Measurements from ENCODE around the gene RGS16.

RGS16 gene

GRCh38 chr1:182568647-182569284 lies 35.4 kb downstream of the RGS16 start:
- Histone ChIP-seq H3K36me3 (ENCODE audit: control insufficient read depth, insufficient read depth, low read length) (no peaks in the 10 kb centered on the region), H3K4ac (ENCODE audit: low read depth, low read length) (no peak overlapping the region), H4K5ac (ENCODE audit: low read length) (no peak overlapping the region), H3K4me2 (ENCODE audit: low read length) (no peak overlapping the region), H3K18ac (ENCODE audit: low read length) (no peak overlapping the region), H2BK120ac (ENCODE audit: low read depth, low read length) (no peak overlapping the region), H3K27me3 (ENCODE audit: insufficient read depth, low read length, poor library complexity) (no peaks in the 10 kb centered on the region), H3K9ac (ENCODE audit: low read length) (no peak overlapping the region), H3K79me2 (ENCODE audit: control insufficient read depth, insufficient read depth, low read length) (no peaks in the 10 kb centered on the region), H2AK5ac (ENCODE audit: low read length) (no peak overlapping the region), H3K56ac (ENCODE audit: low read length) (no peak overlapping the region), H3K23ac (ENCODE audit: low read length) (no peak overlapping the region), H3K4me1 (ENCODE audit: control insufficient read depth, low read depth, low read length) (no peaks in the 10 kb centered on the region), H2BK15ac (replicated peaks; ENCODE audit: low read depth) (no peak overlapping the region), H4K8ac (ENCODE audit: low read depth, low read length) (no peak overlapping the region), H3K27ac (ENCODE audit: low read depth, low read length) (no peak overlapping the region), H2BK5ac (ENCODE audit: low read length) (no peak overlapping the region), H3K79me1 (ENCODE audit: low read length) (no peaks in the 10 kb centered on the region), H3K4me3 (ENCODE audit: low read length) (no peak overlapping the region)
- WGBS (ENCODE audit: extremely low coverage, insufficient coverage, low lambda C conversion rate): 0% methylated on average over 1 of the region's 3 CpGs
- no peak for DNase-seq

DNA sequence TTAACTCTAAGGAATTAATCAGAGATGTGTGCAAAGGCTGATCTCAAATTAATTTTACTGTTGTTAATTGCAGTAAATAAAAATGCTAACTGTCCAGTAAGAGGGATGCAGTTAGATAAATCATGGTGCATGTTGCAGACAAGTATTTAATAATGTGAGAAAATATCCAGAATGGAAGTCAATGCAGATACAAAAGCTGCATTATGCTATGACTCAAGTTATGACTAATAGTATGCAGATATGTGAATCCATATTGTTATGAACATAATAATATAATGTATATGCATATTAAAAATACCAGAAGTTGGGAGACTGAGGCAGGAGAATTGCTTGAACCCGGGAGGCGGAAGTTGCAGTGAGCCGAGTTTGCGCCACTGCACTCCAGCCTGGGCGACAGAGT lies 36.6 kb downstream of the RGS16 start:
- no peaks in the 10 kb centered on the region for H3K79me1 ChIP-seq (ENCODE audit: low read length)
- no peak overlapping the region for H3K18ac ChIP-seq (ENCODE audit: low read length)
- no peak overlapping the region for H2BK15ac ChIP-seq (replicated peaks; ENCODE audit: low read depth)
- no peaks in the 10 kb centered on the region for H3K79me2 ChIP-seq (ENCODE audit: control insufficient read depth, insufficient read depth, low read length)
- DNase-seq: no peak
- no peak overlapping the region for H2BK5ac ChIP-seq (ENCODE audit: low read length)
- no peaks in the 10 kb centered on the region for H3K36me3 ChIP-seq (ENCODE audit: control insufficient read depth, insufficient read depth, low read length)
- H3K27me3 ChIP-seq (ENCODE audit: insufficient read depth, low read length, poor library complexity): no peaks in the 10 kb centered on the region
- H3K4ac ChIP-seq (ENCODE audit: low read depth, low read length): no peak overlapping the region
- H3K4me1 ChIP-seq (ENCODE audit: control insufficient read depth, low read depth, low read length): no peaks in the 10 kb centered on the region
- H2AK5ac ChIP-seq (ENCODE audit: low read length): no peak overlapping the region
- H3K23ac ChIP-seq (ENCODE audit: low read length): no peak overlapping the region
- H4K5ac ChIP-seq (ENCODE audit: low read length): no peak overlapping the region
- no peak overlapping the region for H3K27ac ChIP-seq (ENCODE audit: low read depth, low read length)
- no peak overlapping the region for H3K4me3 ChIP-seq (ENCODE audit: low read length)
- H4K8ac ChIP-seq (ENCODE audit: low read depth, low read length): no peak overlapping the region
- H3K9ac ChIP-seq (ENCODE audit: low read length): no peak overlapping the region
- no CpG with 5 or more reads among the region's 5 CpGs for WGBS (ENCODE audit: extremely low coverage, insufficient coverage, low lambda C conversion rate)
- no peak overlapping the region for H3K56ac ChIP-seq (ENCODE audit: low read length)
- no peak overlapping the region for H2BK120ac ChIP-seq (ENCODE audit: low read depth, low read length)
- no peak overlapping the region for H3K4me2 ChIP-seq (ENCODE audit: low read length)

GRCh38 chr1:182565537-182565936 lies 38.7 kb downstream of the RGS16 start:
- Histone ChIP-seq H2BK120ac (ENCODE audit: low read depth, low read length) (no peak overlapping the region), H3K4me3 (ENCODE audit: low read length) (no peak overlapping the region), H3K79me1 (ENCODE audit: low read length) (no peaks in the 10 kb centered on the region), H2AK5ac (ENCODE audit: low read length) (no peak overlapping the region), H3K23ac (ENCODE audit: low read length) (no peak overlapping the region), H4K5ac (ENCODE audit: low read length) (no peak overlapping the region), H3K9ac (ENCODE audit: low read length) (no peak overlapping the region), H3K79me2 (ENCODE audit: control insufficient read depth, insufficient read depth, low read length) (no peaks in the 10 kb centered on the region), H4K8ac (ENCODE audit: low read depth, low read length) (no peak overlapping the region), H3K56ac (ENCODE audit: low read length) (no peak overlapping the region), H3K27ac (ENCODE audit: low read depth, low read length) (no peak overlapping the region), H3K4me1 (ENCODE audit: control insufficient read depth, low read depth, low read length) (no peaks in the 10 kb centered on the region), H3K4ac (ENCODE audit: low read depth, low read length) (no peak overlapping the region), H2BK5ac (ENCODE audit: low read length) (no peak overlapping the region), H3K18ac (ENCODE audit: low read length) (no peak overlapping the region), H3K27me3 (ENCODE audit: insufficient read depth, low read length, poor library complexity) (no peaks in the 10 kb centered on the region), H3K4me2 (ENCODE audit: low read length) (no peak overlapping the region), H2BK15ac (replicated peaks; ENCODE audit: low read depth) (no peak overlapping the region), H3K36me3 (ENCODE audit: control insufficient read depth, insufficient read depth, low read length) (no peaks in the 10 kb centered on the region)
- no peak for DNase-seq
- no CpG with 5 or more reads among the region's 3 CpGs for WGBS (ENCODE audit: extremely low coverage, insufficient coverage, low lambda C conversion rate)

DNA sequence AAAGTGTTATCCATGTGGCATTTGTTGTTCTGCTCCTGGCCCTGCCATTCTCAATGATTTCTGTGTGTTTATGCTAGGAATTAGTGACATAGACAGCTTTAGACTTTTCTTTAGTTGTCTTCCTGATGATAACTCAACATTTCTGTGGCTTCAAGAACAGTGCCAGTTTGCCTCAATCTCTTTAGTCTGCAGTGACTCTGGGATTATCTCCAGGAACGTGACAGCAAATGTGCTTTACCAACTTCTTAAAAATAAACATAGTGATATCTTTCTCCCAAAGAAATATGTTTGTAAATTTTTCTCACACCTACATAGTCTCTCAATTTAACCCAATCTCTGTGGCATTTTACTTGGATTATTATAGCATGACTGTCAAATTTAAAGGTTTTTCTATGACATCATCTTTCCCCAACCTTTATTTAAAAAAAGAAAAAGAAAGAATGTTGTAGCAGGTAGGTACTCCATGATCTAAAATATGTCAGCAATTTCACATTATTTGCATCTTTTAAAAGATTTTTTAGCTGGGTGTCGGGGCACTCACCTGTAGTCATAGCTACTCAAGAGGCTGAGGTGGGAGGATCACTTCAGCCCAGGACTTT lies 39.7 kb downstream of the RGS16 start:
- Histone ChIP-seq H4K8ac (ENCODE audit: low read depth, low read length) (no peak overlapping the region), H3K9ac (ENCODE audit: low read length) (no peak overlapping the region), H4K5ac (ENCODE audit: low read length) (no peak overlapping the region), H3K27ac (ENCODE audit: low read depth, low read length) (no peak overlapping the region), H2BK5ac (ENCODE audit: low read length) (no peak overlapping the region), H3K23ac (ENCODE audit: low read length) (no peak overlapping the region), H3K4me2 (ENCODE audit: low read length) (no peak overlapping the region), H3K18ac (ENCODE audit: low read length) (no peak overlapping the region), H2BK120ac (ENCODE audit: low read depth, low read length) (no peak overlapping the region), H3K4me1 (ENCODE audit: control insufficient read depth, low read depth, low read length) (no peaks in the 10 kb centered on the region), H3K27me3 (ENCODE audit: insufficient read depth, low read length, poor library complexity) (no peaks in the 10 kb centered on the region), H3K56ac (ENCODE audit: low read length) (no peak overlapping the region), H3K36me3 (ENCODE audit: control insufficient read depth, insufficient read depth, low read length) (no peaks in the 10 kb centered on the region), H2AK5ac (ENCODE audit: low read length) (no peak overlapping the region), H3K79me1 (ENCODE audit: low read length) (no peaks in the 10 kb centered on the region), H3K79me2 (ENCODE audit: control insufficient read depth, insufficient read depth, low read length) (no peaks in the 10 kb centered on the region), H3K4me3 (ENCODE audit: low read length) (no peak overlapping the region), H3K4ac (ENCODE audit: low read depth, low read length) (no peak overlapping the region), H2BK15ac (replicated peaks; ENCODE audit: low read depth) (no peak overlapping the region)
- WGBS (ENCODE audit: extremely low coverage, insufficient coverage, low lambda C conversion rate): no CpG with 5 or more reads among the region's 2 CpGs
- DNase-seq: no peak

GRCh38 chr1:182563095-182563494 lies 41.1 kb downstream of the RGS16 start:
- Histone ChIP-seq H3K18ac (ENCODE audit: low read length) (no peak overlapping the region), H3K27ac (ENCODE audit: low read depth, low read length) (no peak overlapping the region), H2AK5ac (ENCODE audit: low read length) (no peak overlapping the region), H4K5ac (ENCODE audit: low read length) (no peak overlapping the region), H2BK120ac (ENCODE audit: low read depth, low read length) (no peak overlapping the region), H3K56ac (ENCODE audit: low read length) (no peak overlapping the region), H4K8ac (ENCODE audit: low read depth, low read length) (no peak overlapping the region), H3K4me1 (ENCODE audit: control insufficient read depth, low read depth, low read length) (no peaks in the 10 kb centered on the region), H3K36me3 (ENCODE audit: control insufficient read depth, insufficient read depth, low read length) (no peaks in the 10 kb centered on the region), H3K23ac (ENCODE audit: low read length) (no peak overlapping the region), H3K79me1 (ENCODE audit: low read length) (no peaks in the 10 kb centered on the region), H3K9ac (ENCODE audit: low read length) (no peak overlapping the region), H3K4ac (ENCODE audit: low read depth, low read length) (no peak overlapping the region), H2BK5ac (ENCODE audit: low read length) (no peak overlapping the region), H3K4me3 (ENCODE audit: low read length) (no peak overlapping the region), H2BK15ac (replicated peaks; ENCODE audit: low read depth) (no peak overlapping the region), H3K79me2 (ENCODE audit: control insufficient read depth, insufficient read depth, low read length) (no peaks in the 10 kb centered on the region), H3K4me2 (ENCODE audit: low read length) (no peak overlapping the region), H3K27me3 (ENCODE audit: insufficient read depth, low read length, poor library complexity) (no peaks in the 10 kb centered on the region)
- DNase-seq: no peak
- no CpG with 5 or more reads among the region's 4 CpGs for WGBS (ENCODE audit: extremely low coverage, insufficient coverage, low lambda C conversion rate)

DNA sequence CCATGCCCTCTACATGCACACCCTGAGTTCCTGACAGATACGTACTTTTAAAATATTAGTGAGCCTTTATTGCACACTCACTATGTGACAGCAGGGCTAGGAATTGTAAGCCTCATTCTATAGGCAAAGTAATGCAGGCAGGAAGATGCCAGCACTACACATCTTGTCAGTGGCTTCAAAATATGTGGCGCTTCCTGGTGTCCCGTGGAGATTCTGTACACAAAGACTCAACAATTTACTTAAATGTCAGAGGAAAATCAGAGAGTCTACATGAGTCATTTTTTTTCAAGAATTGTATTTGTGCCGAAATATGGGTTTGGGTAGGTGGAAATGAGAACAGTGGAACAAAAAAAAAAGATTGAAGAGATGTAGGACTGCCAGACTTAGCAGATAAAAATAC lies 42.7 kb downstream of the RGS16 start:
- H3K36me3 ChIP-seq (ENCODE audit: control insufficient read depth, insufficient read depth, low read length): no peaks in the 10 kb centered on the region
- H3K79me1 ChIP-seq (ENCODE audit: low read length): no peaks in the 10 kb centered on the region
- H3K56ac ChIP-seq (ENCODE audit: low read length): no peak overlapping the region
- no peak overlapping the region for H3K4ac ChIP-seq (ENCODE audit: low read depth, low read length)
- no peak overlapping the region for H3K23ac ChIP-seq (ENCODE audit: low read length)
- H3K9ac ChIP-seq (ENCODE audit: low read length): no peak overlapping the region
- no peak overlapping the region for H3K27ac ChIP-seq (ENCODE audit: low read depth, low read length)
- H2BK15ac ChIP-seq (replicated peaks; ENCODE audit: low read depth): no peak overlapping the region
- no peak overlapping the region for H3K4me3 ChIP-seq (ENCODE audit: low read length)
- H3K27me3 ChIP-seq (ENCODE audit: insufficient read depth, low read length, poor library complexity): no peaks in the 10 kb centered on the region
- no peak overlapping the region for H3K18ac ChIP-seq (ENCODE audit: low read length)
- H4K5ac ChIP-seq (ENCODE audit: low read length): no peak overlapping the region
- no peak overlapping the region for H2BK5ac ChIP-seq (ENCODE audit: low read length)
- DNase-seq: no peak
- WGBS (ENCODE audit: extremely low coverage, insufficient coverage, low lambda C conversion rate): 100% methylated on average over 1 of the region's 4 CpGs
- H3K4me2 ChIP-seq (ENCODE audit: low read length): no peak overlapping the region
- no peaks in the 10 kb centered on the region for H3K4me1 ChIP-seq (ENCODE audit: control insufficient read depth, low read depth, low read length)
- H4K8ac ChIP-seq (ENCODE audit: low read depth, low read length): no peak overlapping the region
- H2BK120ac ChIP-seq (ENCODE audit: low read depth, low read length): no peak overlapping the region
- no peak overlapping the region for H2AK5ac ChIP-seq (ENCODE audit: low read length)
- H3K79me2 ChIP-seq (ENCODE audit: control insufficient read depth, insufficient read depth, low read length): no peaks in the 10 kb centered on the region
